GM12878 (cell line): ENCODE results near the gene SEL1L2. TPM values are rescaled to one million over a fixed set of nuclear protein-coding genes. Genes with fewer than 3 reads are reported as not detected.

Experiments
- ATAC-seq: fragments of 200-7000 bp; cut with Tn5 transposase; 3 replicates; pipeline ENCODE4 v1.9.1; 2020; ENCODE audit warnings: mild to moderate bottlenecking, moderate library complexity
- BruUV-seq: library from RNA; stranded (reverse); fragments of 400-500 nt; replicated peaks from 2 replicates; lab custom pipeline; 2021; lab: Mats Ljungman, UMichigan
- CTCF ChIA-PET: fragments of 300-600 bp; sonication (Branson Sonifier 250); formaldehyde crosslinking; extraction: SDS; loops from one replicate; lab custom pipeline; 2021; ENCODE audit warnings: inconsistent platforms; lab: Yijun Ruan, JAX
- POLR2A ChIA-PET: fragments of 350-600 bp; formaldehyde crosslinking; extraction: SDS; loops from one replicate; lab custom pipeline; 2021; ENCODE audit warnings: inconsistent platforms; lab: Charles Lee
- RAD21 ChIA-PET: fragments of 300-600 bp; sonication (Branson Sonifier 250); formaldehyde crosslinking; loops from one replicate; lab custom pipeline; 2023; ENCODE audit warnings: antibody characterized with exemption; ENCODE audit not compliant: unreplicated experiment; lab: Charles Lee
- SMC1A ChIA-PET: fragments of 300-600 bp; sonication (Branson Sonifier 250); formaldehyde crosslinking; loops from one replicate; lab custom pipeline; 2023; ENCODE audit not compliant: unreplicated experiment, uncharacterized antibody; lab: Charles Lee
- DNase-seq: peaks from one replicate; pipeline ENCODE4 v3.0.0-alpha.2; 2011; ENCODE audit warnings: low read depth, low spot score
- FAIRE-seq: peaks from 3 replicates; lab custom pipeline; 2011; peaks lifted over from hg19 to GRCh38; lab: Jason Lieb, UNC
- H2AFZ ChIP-seq: 2 replicates; pipeline ENCODE4 v1.6.0; 2011; ENCODE audit warnings: low read depth, low read length, control low read depth; ENCODE audit not compliant: control insufficient read depth
- H3K27ac ChIP-seq: 2 replicates; pipeline ENCODE4 v1.5.1; 2011; ENCODE audit warnings: control low read depth; ENCODE audit not compliant: control insufficient read depth, insufficient read depth
- H3K27me3 ChIP-seq, 2 experiments: replicated peaks in 1 of 2; 2 replicates each; pipeline versions ENCODE4 v1.6.0 to v1.6.1; 2011; ENCODE audit warnings: low read length in 1 of 2; ENCODE audit not compliant: control insufficient read depth in 2 of 2, insufficient read depth in 2 of 2
- H3K36me3 ChIP-seq, 2 experiments: 2 replicates each; pipeline ENCODE4 v1.5.1; 2011; ENCODE audit warnings: low read length in 1 of 2; ENCODE audit not compliant: control insufficient read depth in 2 of 2, insufficient read depth in 2 of 2
- H3K4me1 ChIP-seq: 2 replicates; pipeline ENCODE4 v1.6.1; 2011; ENCODE audit warnings: mild to moderate bottlenecking, low read length, moderate library complexity, mixed read lengths; ENCODE audit not compliant: control insufficient read depth, insufficient read depth
- H3K4me2 ChIP-seq: 2 replicates; pipeline ENCODE4 v1.6.0; 2011; ENCODE audit warnings: control low read depth; ENCODE audit not compliant: control insufficient read depth, insufficient read depth
- H3K4me3 ChIP-seq: fragments of 200-600 bp; sonication (generic); 2 replicates; pipeline ENCODE4 v1.5.1; 2016
- H3K79me2 ChIP-seq: 2 replicates; pipeline ENCODE4 v1.6.0; 2011; ENCODE audit warnings: low read length; ENCODE audit not compliant: control insufficient read depth, insufficient read depth
- H3K9ac ChIP-seq: 2 replicates; pipeline ENCODE4 v1.8.0; 2011; ENCODE audit warnings: low read length, control low read depth, mixed read lengths; ENCODE audit not compliant: control insufficient read depth, insufficient read depth
- H3K9me3 ChIP-seq: replicated peaks from 3 replicates; pipeline ENCODE4 v1.5.1; 2011; ENCODE audit warnings: mild to moderate bottlenecking, low read length; ENCODE audit not compliant: control insufficient read depth, insufficient read depth
- H4K20me1 ChIP-seq: 2 replicates; pipeline ENCODE4 v1.6.0; 2011; ENCODE audit not compliant: control insufficient read depth, insufficient read depth
- CREM ChIP-seq: IDR thresholded peaks from 2 replicates; pipeline ENCODE4 v1.6.1; 2014; ENCODE audit warnings: antibody characterized with exemption, low read depth
- GATAD2B ChIP-seq: fragments of 450-650 bp; conservative IDR thresholded peaks from 2 replicates; pipeline ENCODE4 v1.6.1; 2017; ENCODE audit warnings: low read depth, mild to moderate bottlenecking, moderate library complexity
- IKZF2 ChIP-seq, 2 experiments: fragments of 450-650 bp; IDR thresholded peaks; 2 replicates each; pipeline ENCODE4 v1.6.1; 2017; ENCODE audit warnings: mild to moderate bottlenecking in 2 of 2, moderate library complexity in 2 of 2
- LARP7 ChIP-seq: fragments of 450-650 bp; IDR thresholded peaks from 2 replicates; pipeline ENCODE4 v1.6.1; 2017; ENCODE audit warnings: mild to moderate bottlenecking
- NKRF ChIP-seq: fragments of 450-650 bp; conservative IDR thresholded peaks from 2 replicates; pipeline ENCODE4 v1.6.1; 2017; ENCODE audit warnings: mild to moderate bottlenecking, moderate library complexity
- USF1 ChIP-seq: IDR thresholded peaks from 2 replicates; pipeline ENCODE4 v1.6.1; 2011; ENCODE audit warnings: borderline replicate concordance, low read depth, mild to moderate bottlenecking, moderate library complexity, mixed read lengths, low read length; ENCODE audit not compliant: insufficient read depth; ENCODE audit errors: extremely low read length
- WGBS: methylation state at CpG from one replicate; pipeline ENCODE4 v1.1.6; 2016; ENCODE audit warnings: low lambda C conversion rate; ENCODE audit not compliant: insufficient replicate concordance, insufficient coverage; ENCODE audit errors: missing lambda C conversion rate; 5-methylcytosine and 5-hydroxymethylcytosine counted together
- in situ Hi-C: fragments of 300-500 bp; cut with MboI; formaldehyde crosslinking; loops from 9 replicates; pipeline ENCODE4 v1.14.3; 2018; ENCODE audit warnings: mixed read lengths
- intact Hi-C: fragments of 100-400 bp; cut with micrococcal nuclease; formaldehyde crosslinking; loops from one replicate; pipeline ENCODE4 v1.14.2; 2022; ENCODE audit not compliant: unreplicated experiment
- polyA plus RNA-seq, 11 experiments: library from polyadenylated mRNA; depleted of rRNA in 4 of 11; unstranded in 6 of 11; stranded (reverse) in 5 of 11; fragments of >200 nt; fragmentation: Nextera tagmentation in 4 of 11; fragmentation: Illumina TruSeq in 1 of 11; extraction: Ambion mirVana in 4 of 11; extraction: Trizol in 1 of 11; gene quantifications; 1 replicate in 1 of 11; 2 replicates in 10 of 11; pipeline versions ENCODE4 v1.2.1 to v1.2.3, GENCODE V29; 2011 to 2016; ENCODE audit warnings: inconsistent platforms in 2 of 11, missing spikeins in 2 of 11, low read depth in 1 of 11
- total RNA-seq, 4 experiments: library from RNA; depleted of rRNA in 3 of 4; stranded (reverse); fragments of >200 nt in 3 of 4; fragmentation: Illumina TruSeq in 1 of 4; extraction: Trizol in 1 of 4; gene quantifications; 2 replicates each; pipeline versions ENCODE4 v1.2.1 to v1.2.3, GENCODE V29; 2013 to 2021

The SEL1L2 gene
- total and polyA plus RNA-seq, 10 of the 15 experiments (the other 5 are each of a cell fraction or from before 2014, with no cell fraction given), result not detected

- in situ Hi-C loops (no loop called here), intact Hi-C loops (no loop called here)
- no peaks in the 10 kb centered on the region for H3K9me3 ChIP-seq
- 13% methylated on average over 7 of the region's 7 CpGs for WGBS
- H3K9ac ChIP-seq, result no peak overlapping the region
- no peaks in the 10 kb centered on the region for H3K36me3 ChIP-seq
- ChIA-PET CTCF (no interaction called here), SMC1A (interaction anchor here (0.6 kb wide), 1 partner anchor 14 kb away, joined by 3 read pairs; no protein-coding TSS in a partner anchor), RAD21 (no interaction called here), POLR2A (no interaction called here)
- no peaks in the 10 kb centered on the region for H3K4me1 ChIP-seq
- H3K4me3 ChIP-seq, result no peak overlapping the region
- TF ChIP-seq IKZF2 (IDR thresholded peaks at IDR 0.05) (no peak), CREM (no peak), GATAD2B (no peak), USF1 (no peak), LARP7 (no peak), NKRF (no peak)
- no peaks in the 10 kb centered on the region for H4K20me1 ChIP-seq
- DNase-seq (no peak), ATAC-seq (no peak), FAIRE-seq (no peak)
- no TSS peak for BruUV-seq
- H2AFZ ChIP-seq, result no peak overlapping the region
- no peaks in the 10 kb centered on the region for H3K79me2 ChIP-seq
- H3K27ac ChIP-seq, result no peak overlapping the region
- H3K27me3 ChIP-seq, result peaks cover 0 to 2% of the 10 kb centered on the region in 2 experiments; a peak in 1 of 4 replicates
- H3K4me2 ChIP-seq, result no peak overlapping the region
These were observed 151.8 kb downstream of the SEL1L2 start for GRCh38 chr20:13838664-13839063.
